NCI-H2081 (cell line): ENCODE measurements around the gene ARHGAP29.

Experiments
- DNase-seq, 2 experiments: peaks; one replicate each; lab custom pipeline; 2025; lab: John Stamatoyannopoulos, UW

ARHGAP29 gene

GRCh38 chr1:94234615-94235014, 2.8 kb downstream of the ARHGAP29 start:
- no peak for DNase-seq

GRCh38 chr1:94231746-94232145, 5.6 kb downstream of the ARHGAP29 start:
- no peak for DNase-seq

- no peak for DNase-seq
These were observed 6.5 kb downstream of the ARHGAP29 start for GRCh38 chr1:94230920-94231319.

GRCh38 chr1:94228640-94229375, 8.6 kb downstream of the ARHGAP29 start:
- DNase-seq = peak in 1 of 2 experiments; percentile 19

- DNase-seq = no peak
These were observed 9.8 kb downstream of the ARHGAP29 start for GRCh38 chr1:94227624-94228023.

GRCh38 chr1:94225845-94226244, 11.5 kb downstream of the ARHGAP29 start:
- DNase-seq = no peak

GRCh38 chr1:94218332-94218731, 19.1 kb downstream of the ARHGAP29 start:
- DNase-seq = no peak

- DNase-seq = no peak
These were observed 21.4 kb downstream of the ARHGAP29 start for GRCh38 chr1:94215955-94216354.

GRCh38 chr1:94209982-94210381, 27.4 kb downstream of the ARHGAP29 start:
- DNase-seq = no peak

GRCh38 chr1:94209425-94209824, 28.0 kb downstream of the ARHGAP29 start:
- no peak for DNase-seq

- no peak for DNase-seq
These were observed 29.7 kb downstream of the ARHGAP29 start for GRCh38 chr1:94207695-94208094.

GRCh38 chr1:94205639-94206038, 31.7 kb downstream of the ARHGAP29 start:
- DNase-seq = no peak

GRCh38 chr1:94202241-94202640, 35.1 kb downstream of the ARHGAP29 start:
- DNase-seq = no peak

- no peak for DNase-seq
These were observed 38.0 kb downstream of the ARHGAP29 start for GRCh38 chr1:94199398-94199797.

GRCh38 chr1:94194079-94194865, 43.1 kb downstream of the ARHGAP29 start:
- DNase-seq = no peak

GRCh38 chr1:94193128-94193527, 44.3 kb downstream of the ARHGAP29 start:
- DNase-seq = no peak

GRCh38 chr1:94191216-94191615, 46.2 kb downstream of the ARHGAP29 start:
- DNase-seq = no peak

- no peak for DNase-seq
These were observed 50.4 kb downstream of the ARHGAP29 start for GRCh38 chr1:94186946-94187345.

GRCh38 chr1:94183197-94183815, 54.1 kb downstream of the ARHGAP29 start:
- DNase-seq = no peak

GRCh38 chr1:94182191-94182590, 55.2 kb downstream of the ARHGAP29 start:
- DNase-seq = no peak

GRCh38 chr1:94180650-94181049, 56.7 kb downstream of the ARHGAP29 start:
- no peak for DNase-seq

GRCh38 chr1:94178901-94179300, 58.5 kb downstream of the ARHGAP29 start:
- no peak for DNase-seq

GRCh38 chr1:94169126-94169525, 68.3 kb downstream of the ARHGAP29 start:
- DNase-seq = no peak
